SK-N-DZ (cell line): ENCODE measurements around the gene HOXA7.

Experiments used
- DNase-seq: peaks from one replicate; pipeline ENCODE4 v3.0.0-alpha.2; 2015; ENCODE audit warnings: low spot score

HOXA7 gene

GRCh38 chr7:27159266-27160144, 3.0 kb upstream of the HOXA7 start:
- no peak for DNase-seq

GRCh38 chr7:27158436-27159265, 2.2 kb upstream of the HOXA7 start:
- DNase-seq: no peak

DNA sequence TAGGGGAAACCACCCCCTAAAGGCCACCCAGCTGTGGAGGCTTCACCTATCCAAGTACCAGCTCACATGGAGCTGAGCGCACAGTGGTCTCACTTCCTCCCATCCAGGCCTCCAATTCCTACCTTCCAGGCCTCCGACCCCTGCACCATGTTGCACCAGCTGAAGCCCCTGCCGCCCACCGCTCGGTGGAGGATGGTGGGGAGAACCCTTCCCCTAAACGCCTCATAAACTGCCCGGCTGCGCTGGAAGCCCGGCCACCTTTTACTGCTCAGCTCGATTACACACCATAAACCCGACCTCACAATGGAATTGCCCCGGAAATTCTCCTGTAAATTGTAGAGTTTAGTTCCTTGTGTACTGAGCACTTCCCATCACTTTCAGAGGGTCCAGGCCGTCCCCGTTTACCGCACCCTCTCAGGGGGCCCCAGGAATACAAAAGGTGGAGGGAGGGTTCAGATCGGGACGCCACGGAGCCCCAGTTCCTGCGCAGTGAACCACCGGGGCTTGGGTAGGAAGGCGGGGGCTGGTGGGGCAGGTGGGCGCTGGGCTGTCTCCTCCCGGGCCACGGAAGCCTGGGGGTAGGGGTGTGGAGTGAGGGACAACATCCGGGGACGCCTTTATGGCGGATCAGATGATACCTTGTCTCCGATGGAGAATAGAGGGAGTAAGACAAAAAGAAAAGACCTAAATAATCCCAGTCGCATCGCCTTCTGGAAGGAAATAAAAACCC, 1.4 kb upstream of the HOXA7 start:
- DNase-seq: no peak

DNA sequence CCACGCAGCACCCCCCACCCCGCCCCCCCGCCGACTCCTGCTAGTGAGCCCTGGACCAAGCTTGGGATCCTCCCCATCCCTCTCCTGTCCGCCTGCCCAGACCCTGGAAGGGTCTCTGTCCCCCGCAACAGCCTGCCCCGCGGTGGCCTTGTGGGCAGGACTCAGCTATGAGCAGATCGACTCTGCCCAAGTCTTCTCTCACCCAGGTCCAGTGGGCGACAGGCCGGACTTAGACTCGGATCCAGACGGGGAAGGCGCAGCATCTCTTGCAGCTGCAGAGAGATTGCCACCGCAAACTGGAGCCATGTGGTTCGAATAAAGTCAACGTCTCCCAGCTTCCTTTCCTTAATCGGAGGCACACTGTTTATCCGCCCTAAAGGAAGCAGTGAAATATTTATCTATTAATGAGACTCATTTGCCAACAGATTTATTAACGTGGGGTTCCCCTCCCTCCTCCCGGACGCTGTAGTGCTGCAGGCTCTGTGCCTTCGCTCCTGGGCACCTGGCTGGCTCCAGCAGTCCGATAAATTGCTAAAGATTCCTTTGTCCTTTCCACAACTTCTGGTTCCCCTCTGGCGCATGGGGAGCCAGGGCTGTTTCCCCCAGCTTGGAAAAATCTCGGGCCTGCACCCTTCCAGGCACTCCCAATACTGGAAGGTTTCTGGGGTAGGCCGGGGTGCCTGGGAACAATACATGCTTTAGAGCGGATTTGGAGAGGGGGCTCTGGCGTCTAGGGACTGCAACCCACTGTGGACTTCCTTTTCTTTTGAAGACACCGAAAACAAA, 634 bp upstream of the HOXA7 start:
- no peak for DNase-seq

DNA sequence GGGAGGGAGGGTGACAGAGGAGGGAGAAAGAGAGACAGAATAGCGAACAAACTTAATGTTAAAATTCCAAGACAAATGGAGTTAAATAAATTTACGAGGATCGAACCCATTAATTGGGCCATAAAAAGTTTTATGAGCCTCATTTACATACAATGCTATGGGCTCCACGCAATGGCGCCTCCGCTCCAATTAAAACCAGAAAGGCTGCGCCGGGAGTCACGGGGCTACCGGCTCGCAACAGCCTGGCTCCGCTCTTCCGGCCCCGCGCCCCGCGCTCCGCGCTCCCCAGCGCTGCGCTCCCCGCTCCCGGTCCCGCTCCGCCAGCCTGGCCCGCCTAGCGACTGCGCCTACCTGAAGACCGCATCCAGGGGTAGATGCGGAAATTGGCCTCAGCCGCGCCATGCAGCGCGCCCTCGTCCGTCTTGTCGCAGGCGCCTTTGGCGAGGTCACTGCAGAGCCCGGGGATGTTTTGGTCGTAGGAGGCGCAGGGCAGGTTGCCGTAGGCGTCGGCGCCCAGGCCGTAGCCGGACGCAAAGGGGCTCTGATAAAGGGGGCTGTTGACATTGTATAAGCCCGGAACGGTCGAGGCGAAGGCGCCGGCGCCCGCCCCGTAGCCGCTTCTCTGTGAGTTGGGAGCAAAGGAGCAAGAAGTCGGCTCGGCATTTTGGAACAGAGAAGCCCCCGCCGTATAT, 513 bp downstream of the HOXA7 start:
- no peak for DNase-seq

DNA sequence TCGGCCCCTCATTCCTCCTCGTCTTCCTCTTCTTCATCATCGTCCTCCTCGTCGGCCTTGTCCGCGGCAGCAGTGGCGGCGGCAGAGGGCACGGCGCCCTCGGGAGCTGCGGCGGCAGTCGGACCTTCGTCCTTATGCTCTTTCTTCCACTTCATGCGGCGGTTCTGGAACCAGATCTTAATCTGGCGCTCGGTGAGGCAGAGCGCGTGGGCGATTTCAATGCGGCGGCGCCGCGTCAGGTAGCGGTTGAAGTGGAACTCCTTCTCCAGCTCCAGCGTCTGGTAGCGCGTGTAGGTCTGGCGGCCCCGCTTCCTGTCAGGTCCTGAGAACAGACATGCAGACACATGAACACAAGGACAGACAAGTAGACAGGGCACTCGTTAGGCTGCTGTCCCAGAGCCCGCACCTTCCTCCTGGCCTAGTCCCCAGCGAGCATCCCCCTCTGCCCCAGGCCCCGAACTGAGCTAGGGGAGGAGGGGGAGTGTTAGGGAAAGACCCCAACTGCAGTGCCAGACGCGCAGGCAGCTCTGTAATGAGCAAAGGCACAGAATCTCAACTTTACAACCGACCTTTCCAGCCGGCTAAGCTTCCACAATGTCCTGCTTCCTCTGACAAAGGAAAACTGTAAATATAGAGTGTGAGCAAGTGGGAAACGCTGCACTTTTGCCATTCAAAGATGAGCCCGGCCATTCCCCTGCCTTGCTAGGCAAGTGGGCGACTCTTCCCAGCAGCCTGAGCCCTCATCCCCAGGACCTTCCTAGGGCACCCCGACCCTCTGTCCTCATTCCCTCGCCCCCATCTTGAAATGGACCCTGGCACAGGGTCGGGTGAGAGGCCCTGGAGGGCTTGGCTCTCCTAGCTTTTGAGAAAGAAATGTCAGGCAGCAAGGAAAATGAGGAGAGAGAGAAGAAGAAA, 1.3 kb downstream of the HOXA7 start:
- DNase-seq: no peak

DNA sequence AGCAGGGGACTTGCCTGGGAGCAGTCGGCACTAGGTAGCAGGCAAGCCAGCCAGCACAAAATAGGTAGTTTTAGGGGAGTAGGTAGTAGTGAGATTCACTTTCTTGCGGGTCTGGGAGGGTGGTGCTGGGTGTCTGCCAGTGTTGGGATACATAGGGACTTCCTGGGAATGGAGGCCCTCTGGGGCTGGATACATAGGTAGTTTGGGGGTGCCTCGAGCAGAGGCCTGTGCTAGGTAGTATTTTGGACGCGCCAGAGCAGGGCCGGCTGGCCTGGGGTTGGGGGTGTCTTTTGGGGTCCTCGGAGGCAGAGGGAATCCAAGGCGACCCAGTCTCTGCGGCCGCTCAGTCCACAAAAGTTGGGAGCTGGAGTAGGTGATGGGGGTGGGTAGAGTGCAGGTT, 2.1 kb downstream of the HOXA7 start:
- DNase-seq: no peak

- DNase-seq: no peak
These were observed 2.9 kb downstream of the HOXA7 start for GRCh38 chr7:27153526-27153925.

DNA sequence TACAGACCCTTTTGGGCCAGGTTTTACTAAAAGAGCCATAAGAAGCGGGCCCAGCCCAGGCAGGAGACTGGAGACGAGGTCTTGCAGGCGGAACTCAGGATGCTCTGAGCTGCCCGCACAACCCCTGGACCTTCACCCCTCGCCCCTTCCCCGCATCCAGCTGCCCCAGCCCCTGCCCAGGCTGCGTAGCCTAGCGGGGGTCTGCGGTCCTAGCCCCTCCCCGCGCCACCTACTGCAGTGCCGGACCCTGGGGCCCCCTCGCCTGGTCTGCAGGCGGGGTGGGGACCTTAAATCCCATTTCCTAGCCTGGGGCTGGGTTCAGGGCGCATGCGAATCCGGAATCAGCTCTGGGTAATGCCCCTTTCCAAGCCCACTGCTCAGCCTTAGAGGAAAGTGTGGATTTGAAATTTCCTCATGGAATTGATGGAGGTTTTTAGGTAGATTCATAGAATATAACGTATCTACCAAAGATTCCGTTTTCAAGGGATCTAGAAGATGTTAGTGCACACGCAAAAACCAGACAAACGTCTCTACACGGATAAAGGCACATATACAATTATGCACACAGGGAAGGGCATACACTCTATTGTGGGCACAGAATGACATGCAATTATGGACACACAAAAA, 3.5 kb downstream of the HOXA7 start:
- DNase-seq: no peak

- DNase-seq: no peak
These were observed 4.3 kb downstream of the HOXA7 start, which contains the start of gene HOXA3 for GRCh38 chr7:27151931-27152815. Gene HOXA3, minus strand, starts transcription at chr7:27152583. Its CDS starts 41,943 bp downstream, at chr7:27110640.

GRCh38 chr7:27151341-27151930, 5.0 kb downstream of the HOXA7 start:
- no peak for DNase-seq

- DNase-seq: peak; percentile 32
These were observed 5.7 kb downstream of the HOXA7 start for GRCh38 chr7:27150568-27151340.

GRCh38 chr7:27149842-27150567, 6.5 kb downstream of the HOXA7 start:
- DNase-seq: no peak

DNA sequence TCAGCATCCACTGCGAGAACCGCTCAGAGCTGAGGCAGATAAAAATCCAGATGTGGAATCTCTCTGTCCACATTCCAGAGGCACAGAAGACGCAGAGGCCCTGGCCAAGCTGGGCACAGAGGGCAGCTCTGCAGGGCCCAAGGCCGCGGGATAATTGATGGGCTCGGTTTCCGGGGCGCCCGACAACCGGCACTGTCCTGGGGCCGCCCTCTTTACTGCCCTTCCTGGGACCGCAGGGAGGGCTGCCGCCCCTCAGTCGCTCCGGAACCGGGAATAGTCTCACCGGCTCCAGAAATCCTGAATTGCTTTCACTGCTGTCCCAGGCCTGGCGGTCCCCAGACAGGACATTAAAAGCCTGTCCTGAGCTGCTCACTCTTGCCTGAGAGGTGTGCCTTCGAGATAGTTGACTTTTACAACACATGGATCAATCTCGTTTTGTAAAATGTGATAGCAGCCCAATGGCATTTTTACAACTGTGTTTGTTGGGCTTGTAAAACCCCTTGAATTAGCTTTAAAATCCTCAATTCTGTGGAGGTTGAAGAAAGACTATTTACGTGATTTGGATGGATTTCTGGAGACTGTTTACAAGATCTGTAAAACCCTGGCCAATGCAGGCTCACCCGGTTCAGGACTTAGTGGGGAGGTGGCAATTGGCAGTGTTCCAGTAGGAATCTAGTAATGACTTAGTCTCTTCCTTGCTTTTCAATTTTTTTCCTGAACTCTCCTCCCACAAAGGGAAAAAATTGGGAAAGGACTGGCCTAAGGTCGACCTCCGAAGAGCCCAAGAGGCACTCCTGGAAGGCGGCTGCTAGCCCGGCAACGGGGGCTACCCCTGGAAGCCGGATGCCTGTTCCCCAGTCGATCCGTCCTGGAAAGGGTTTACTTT, 7.5 kb downstream of the HOXA7 start:
- no peak for DNase-seq
